Tibial nerve (tissue), 4 donors: ENCODE data around the gene SEMA3G.

Source experiments
- CTCF ChIP-seq, 5 experiments: fragments of 200-600 bp in 3 of 5; fragments of 450-650 bp in 2 of 5; sonication (generic) in 3 of 5; IDR thresholded peaks; one replicate each; pipeline ENCODE4 v1.5.1; 2016 to 2019; ENCODE audit warnings: antibody characterized with exemption in 5 of 5, mild to moderate bottlenecking in 3 of 5, moderate library complexity in 2 of 5
- EP300 ChIP-seq, 2 donors: sonication (generic); formaldehyde crosslinking; IDR thresholded peaks; one replicate each; pipeline ENCODE4 v1.6.1; 2017; ENCODE audit warnings: antibody characterized with exemption in 2 of 2, mild to moderate bottlenecking in 1 of 2
- POLR2A ChIP-seq, 2 donors: fragments of 450-650 bp; IDR thresholded peaks; one replicate each; pipeline ENCODE4 v1.6.1; 2017; ENCODE audit warnings: antibody characterized with exemption in 2 of 2, mild to moderate bottlenecking in 2 of 2, moderate library complexity in 2 of 2

DNA sequence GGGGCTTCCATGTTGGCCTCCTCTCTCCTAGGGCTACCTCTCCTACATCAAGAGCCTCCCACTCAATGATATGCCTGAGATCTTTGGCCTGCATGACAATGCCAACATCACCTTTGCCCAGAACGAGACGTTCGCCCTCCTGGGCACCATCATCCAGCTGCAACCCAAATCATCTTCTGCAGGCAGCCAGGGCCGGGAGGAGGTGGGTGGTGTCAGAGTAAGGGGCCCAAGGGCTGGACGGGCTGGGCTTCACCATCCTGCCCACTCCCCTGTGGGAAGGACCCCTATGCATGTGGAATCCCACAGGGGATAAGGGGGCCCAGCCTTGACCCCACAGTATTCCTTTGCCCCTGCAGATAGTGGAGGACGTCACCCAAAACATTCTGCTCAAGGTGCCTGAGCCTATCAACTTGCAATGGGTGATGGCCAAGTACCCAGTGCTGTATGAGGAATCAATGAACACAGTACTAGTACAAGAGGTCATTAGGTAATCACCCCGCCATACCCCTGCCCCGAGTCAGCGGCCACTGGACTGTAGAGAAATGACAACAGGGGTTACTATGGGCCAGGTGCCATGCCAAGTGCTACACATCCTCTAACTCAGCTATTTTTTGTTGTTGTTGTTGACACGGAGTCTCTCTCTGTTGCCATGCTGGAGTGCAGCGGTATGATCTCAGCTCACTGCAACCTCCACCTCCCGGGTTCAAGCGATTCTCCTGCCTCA lies 47.1 kb downstream of the SEMA3G start:
- no peak for TF ChIP-seq EP300 (IDR thresholded peaks at IDR 0.05)
- no peak for TF ChIP-seq CTCF (IDR thresholded peaks at IDR 0.05)
- TF ChIP-seq POLR2A (IDR thresholded peaks at IDR 0.05): no peak
